D721Med (cell line): ENCODE measurements around the gene ANKRD2.
"Not testable (repeated sequence)": the region's sequence is repeated elsewhere in the genome, so short reads cannot be mapped to it uniquely, and the experiment has no call there.

Source experiments
- DNase-seq: peaks from one replicate; pipeline ENCODE4 v3.0.0; 2011; ENCODE audit warnings: low spot score; ENCODE audit not compliant: insufficient read length
- FAIRE-seq: peaks from 2 replicates; lab custom pipeline; 2011; peaks lifted over from hg19 to GRCh38; lab: Jason Lieb, UNC
- TF ChIP-seq, protein P1 (sequence below): IDR thresholded peaks from 2 replicates; pipeline ENCODE4 v1.5.1; 2012; ENCODE audit warnings: mild to moderate bottlenecking, control low read depth; ENCODE audit not compliant: insufficient read depth; ENCODE audit errors: missing control alignments

The ANKRD2 gene

DNA sequence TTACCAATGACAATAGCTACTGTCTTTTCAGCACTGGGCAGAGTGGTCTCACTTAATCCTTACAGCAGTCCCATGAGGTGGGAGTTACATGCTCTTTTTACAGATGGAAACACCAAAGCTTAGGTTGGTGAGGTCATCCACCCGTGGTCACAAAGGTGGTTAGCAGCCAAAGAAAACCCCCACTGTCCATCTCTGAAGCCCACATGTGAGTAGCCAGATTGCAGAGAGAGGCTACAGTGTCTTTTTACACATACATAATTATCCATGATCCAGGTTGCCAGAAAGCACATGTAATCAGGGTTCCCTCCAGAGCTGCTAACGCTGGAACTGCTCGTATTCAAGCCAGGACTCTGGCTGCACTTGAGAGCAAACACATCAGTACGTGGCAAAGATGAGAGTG, 24.6 kb upstream of the ANKRD2 start:
- DNase-seq (no peak), FAIRE-seq (no peak)
- TF ChIP-seq, protein P1, sequence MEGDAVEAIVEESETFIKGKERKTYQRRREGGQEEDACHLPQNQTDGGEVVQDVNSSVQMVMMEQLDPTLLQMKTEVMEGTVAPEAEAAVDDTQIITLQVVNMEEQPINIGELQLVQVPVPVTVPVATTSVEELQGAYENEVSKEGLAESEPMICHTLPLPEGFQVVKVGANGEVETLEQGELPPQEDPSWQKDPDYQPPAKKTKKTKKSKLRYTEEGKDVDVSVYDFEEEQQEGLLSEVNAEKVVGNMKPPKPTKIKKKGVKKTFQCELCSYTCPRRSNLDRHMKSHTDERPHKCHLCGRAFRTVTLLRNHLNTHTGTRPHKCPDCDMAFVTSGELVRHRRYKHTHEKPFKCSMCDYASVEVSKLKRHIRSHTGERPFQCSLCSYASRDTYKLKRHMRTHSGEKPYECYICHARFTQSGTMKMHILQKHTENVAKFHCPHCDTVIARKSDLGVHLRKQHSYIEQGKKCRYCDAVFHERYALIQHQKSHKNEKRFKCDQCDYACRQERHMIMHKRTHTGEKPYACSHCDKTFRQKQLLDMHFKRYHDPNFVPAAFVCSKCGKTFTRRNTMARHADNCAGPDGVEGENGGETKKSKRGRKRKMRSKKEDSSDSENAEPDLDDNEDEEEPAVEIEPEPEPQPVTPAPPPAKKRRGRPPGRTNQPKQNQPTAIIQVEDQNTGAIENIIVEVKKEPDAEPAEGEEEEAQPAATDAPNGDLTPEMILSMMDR, result no peak

DNA sequence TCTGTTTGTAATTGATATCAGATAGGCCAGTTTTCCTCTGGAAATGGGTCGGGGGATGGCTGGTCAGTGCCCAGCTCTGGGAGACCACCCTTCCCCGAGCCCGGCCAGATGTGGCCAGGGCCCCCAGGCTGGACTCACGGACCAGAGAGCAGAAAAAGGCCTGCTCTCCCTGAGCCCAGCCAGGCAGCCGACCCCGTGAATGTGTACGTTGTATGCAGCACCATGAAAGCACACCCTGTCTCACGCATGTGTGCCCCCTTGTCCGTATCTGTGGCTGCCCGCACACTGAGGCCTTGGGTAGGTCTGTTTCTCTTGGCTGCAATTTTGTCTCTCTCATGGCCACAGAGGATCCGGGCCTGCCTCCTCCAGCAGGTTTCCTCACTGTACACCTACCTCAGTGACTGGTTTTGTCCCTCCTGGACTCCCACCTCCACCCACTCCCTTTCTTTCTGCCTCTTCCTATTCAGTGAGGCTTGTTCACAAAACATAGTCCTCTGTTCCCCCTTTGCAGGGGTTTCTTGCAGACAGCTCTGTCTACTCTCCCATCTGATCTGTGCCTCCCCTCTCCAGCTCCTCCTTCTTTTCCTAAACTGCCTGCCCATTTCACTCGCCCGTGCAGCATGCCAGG, 23.6 kb upstream of the ANKRD2 start:
- FAIRE-seq, result no peak
- DNase-seq, result no peak
- TF ChIP-seq, protein P1, result no peak

DNA sequence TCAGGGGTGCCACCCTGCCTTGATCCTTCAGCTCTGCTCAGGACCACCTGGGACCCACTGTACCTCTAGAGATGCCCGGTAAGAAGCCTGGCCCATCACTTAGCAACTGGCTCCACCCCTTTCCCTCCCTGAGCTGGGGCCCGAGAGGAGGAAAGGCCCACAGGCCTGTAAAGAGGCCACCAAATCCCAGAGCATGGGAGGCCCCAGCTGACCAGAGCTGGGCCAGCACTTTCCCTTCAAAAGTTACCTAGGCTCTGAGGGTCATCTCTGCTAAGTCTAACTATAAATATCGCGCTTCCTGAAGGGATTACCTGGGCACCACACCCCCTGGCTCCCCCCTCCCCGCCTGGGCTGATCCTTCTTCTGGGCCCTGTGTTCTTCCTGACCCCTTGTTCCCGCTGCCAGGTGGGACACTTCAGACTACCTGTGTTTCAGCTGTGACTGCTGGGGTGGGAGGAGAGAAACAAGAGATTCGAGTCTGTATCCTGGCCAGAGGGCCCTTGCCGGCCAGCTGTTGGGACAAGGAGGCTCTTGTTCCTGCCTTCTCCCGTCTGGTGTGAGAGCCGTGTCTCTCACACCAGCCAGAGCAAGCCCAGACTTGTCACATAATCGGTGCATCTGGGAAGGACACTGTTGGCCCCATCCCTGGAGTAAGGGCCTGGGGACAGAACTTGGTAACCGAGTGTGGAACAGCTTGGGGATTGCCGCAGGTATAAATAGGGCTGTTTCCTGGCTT, 22.8 kb upstream of the ANKRD2 start:
- no peak for DNase-seq
- no peak for FAIRE-seq
- TF ChIP-seq, protein P1, result no peak

DNA sequence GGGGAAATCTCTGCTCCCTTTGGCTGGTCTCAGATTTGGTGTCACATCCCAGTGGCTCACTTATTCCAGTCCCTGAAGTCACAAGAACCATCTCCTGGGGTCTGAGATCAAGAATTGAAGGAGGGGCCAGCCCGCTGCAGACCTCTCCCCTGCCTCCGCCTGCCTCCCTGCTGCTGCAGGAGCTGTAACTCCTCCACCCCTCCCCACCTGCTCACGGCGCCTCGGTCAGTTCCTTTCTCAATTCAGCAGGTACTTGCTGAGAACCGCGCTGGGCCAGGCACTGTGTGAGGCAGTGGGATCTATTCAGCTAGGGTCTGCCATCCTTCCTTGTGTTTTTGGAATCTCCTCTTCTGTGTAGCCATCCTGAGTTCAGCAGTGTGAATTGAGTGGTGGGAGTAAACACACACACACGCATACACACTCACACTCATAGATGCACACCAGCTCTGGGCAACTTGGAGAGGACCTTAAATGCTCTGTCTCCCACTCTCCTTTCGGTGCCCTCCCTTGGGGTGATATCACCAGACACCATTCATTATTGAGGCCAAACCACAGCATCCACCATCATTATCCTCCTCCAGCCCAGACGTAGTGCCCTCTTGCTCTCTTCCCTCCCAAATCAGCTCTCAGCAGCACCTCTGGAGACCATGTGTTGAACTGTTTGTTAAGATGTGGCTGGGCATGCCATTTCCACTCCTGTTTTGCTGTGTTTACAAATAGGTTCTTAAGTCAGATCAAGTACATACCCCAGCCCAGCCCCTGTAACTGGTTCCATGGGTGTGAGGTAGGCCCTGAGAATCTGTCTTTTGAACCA, 22.0 kb upstream of the ANKRD2 start:
- TF ChIP-seq, protein P1, result no peak
- FAIRE-seq (no peak), DNase-seq (no peak)

DNA sequence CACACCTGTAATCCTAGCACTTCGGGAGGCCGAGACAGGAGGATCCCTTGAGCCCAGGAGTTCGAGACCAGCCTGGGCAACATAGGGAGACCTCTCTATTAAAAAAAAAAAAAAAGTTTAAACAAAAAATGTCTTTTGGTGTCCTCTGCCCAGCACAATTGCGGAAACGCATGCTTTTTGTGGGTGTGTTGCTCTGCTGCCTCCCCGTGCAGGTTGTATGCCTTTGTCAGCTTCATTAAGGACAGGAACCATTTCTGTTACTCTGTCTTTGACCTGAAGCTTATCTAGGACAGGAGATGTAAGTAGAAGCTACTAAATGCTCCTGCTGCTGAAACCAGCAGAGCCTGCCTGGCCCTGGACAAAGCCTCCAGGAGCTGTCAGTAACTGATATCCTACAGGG, 21.3 kb upstream of the ANKRD2 start:
- TF ChIP-seq, protein P1, result no peak
- FAIRE-seq, result no peak

DNA sequence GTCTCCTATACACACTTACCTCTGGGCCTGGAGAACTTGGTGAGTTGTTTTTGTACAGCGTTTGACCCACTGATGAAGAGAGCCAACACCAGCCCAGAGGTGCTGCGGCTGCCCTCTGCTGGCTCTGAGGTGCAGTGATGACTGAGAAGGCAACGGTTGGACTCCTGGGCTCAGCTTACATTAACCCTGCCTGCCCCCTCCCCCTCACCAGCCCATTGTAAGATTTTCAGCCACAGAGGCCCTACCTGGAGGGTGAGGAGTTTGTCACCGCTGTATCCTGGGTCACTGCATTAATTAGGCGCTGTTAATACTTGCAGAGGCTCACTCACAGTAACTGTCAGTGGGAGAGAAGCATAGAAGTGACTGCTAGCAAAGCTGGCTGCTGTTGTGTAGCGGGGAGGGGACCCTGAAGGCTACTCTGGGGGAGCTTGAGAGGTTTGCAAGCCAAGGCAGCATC, 19.0 kb upstream of the ANKRD2 start:
- TF ChIP-seq, protein P1, result peak; percentile 83
- FAIRE-seq (no peak), DNase-seq (no peak)

More for the DNA sequence above, 21.3 kb upstream of the ANKRD2 start:
- DNase-seq, result no peak

DNA sequence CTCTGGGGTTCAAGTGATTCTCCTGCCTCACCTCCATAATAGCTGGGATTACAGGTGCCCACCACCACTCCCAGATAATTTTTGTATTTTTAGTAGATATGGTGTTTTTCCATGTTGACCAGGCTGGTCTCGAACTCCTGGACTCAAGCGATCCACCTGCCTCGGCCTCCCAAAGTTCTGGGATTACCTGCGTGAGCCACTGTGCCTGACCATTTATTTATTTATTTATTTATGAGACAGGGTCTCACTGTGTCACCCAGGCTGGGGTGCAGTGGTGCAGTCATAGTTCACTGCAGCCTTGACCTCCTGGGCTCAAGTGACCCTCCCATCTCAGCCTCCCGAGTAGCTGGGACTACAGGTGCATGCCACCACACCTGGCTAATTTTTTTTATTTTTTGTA, 18.2 kb upstream of the ANKRD2 start:
- not testable (repeated sequence) for FAIRE-seq, DNase-seq

DNA sequence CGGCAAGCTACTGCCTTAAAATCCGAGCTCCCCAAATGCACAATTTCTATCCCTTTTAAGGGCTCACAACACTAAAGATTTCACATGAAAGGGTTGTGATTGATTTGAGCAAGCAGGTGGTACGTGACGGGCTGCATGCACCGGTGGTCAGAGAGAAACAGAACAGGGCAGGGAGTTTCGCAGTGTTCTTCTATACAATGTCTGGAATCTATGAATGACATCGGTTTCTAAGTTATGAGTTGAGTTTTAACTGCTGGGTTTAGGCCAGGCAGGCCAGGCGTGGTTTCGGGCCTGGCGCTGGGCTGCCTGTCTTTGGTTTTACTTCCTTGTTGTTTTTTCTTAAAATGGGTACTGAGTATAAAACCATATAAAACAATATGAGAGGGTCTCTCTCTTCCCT, 17.0 kb upstream of the ANKRD2 start:
- not testable (repeated sequence) for DNase-seq, FAIRE-seq

DNA sequence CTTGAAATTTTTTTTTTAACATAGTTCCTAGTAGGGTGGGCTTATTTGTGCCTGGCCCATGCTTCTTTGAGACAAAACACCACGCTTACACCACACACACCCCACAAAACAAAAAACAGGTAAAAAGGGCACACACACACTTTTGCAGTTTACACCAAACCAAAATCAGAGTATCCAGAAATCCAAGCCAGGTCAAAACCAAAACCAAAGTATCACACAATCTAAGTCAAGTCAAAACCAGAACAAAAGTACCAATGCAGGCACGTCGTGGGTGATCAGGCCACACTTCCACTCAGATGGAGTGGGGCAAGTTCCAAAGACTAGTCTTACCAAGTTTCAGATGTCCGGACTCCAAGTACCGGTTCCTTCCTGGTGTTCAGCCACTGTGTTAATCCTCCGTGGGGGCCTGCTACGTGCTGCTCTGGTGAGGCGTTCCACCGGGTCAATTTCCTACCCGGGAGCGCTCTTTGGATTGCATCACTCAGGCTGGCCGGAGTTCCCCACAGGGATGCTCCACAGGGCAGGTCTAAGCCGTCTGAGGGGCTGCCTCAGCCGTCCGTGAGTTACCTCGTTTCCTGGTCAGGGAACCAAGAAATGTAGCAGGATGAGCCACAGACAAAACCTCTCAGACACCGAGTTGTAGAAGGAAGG, 11.7 kb upstream of the ANKRD2 start:
- not testable (repeated sequence) for FAIRE-seq, DNase-seq

DNA sequence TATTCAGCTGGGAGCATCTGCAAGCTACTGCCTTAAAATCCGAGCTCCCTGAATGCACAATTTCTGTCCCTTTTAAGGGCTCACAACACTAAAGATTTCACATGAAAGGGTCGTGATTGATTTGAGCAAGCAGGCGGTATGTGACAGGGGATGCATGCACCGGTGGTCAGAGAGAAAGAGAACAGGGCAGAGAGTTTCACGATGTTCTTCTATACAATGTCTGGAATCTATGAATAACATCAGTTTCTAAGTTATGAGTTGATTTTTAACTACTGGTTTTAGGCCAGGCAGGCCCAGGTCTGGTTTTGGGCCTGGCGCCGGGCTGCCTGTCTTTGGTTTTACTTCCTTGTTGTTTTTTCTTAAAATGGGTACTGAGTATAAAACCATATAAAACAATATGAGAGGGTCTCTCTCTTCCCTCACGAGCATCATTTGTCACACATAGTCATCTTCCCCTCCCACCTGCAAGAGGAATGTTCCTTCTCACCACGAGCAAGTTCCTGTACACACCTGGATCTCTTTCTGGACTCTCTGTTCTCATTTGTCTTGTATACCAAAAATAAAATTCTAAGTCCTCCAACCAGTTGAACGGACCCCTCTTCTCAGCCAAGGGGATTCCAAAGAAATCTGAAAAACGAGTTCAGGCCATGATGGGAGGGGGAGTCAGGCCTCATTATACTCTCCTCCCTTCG, 11.0 kb upstream of the ANKRD2 start:
- FAIRE-seq, DNase-seq: not testable (repeated sequence)
